Naive thymus-derived CD4-positive, alpha-beta T cell (primary cell): ENCODE data around the gene WASF2. TPM values are rescaled to one million over a fixed set of nuclear protein-coding genes. Genes with fewer than 3 reads are reported as not detected.
"Not testable (repeated sequence)": the region's sequence is repeated elsewhere in the genome, so short reads cannot be mapped to it uniquely, and the experiment has no call there.

Experiments used
- ATAC-seq: fragments of 150-1000 bp; cut with Tn5 transposase; 2 replicates; pipeline ENCODE4 v1.10.0; 2021; ENCODE audit warnings: mild to moderate bottlenecking, moderate library complexity
- CTCF ChIA-PET: fragments of 350-600 bp; sonication (Branson Sonifier 250); formaldehyde crosslinking; loops from one replicate; lab custom pipeline; 2021; ENCODE audit warnings: antibody characterized with exemption; lab: Charles Lee
- POLR2A ChIA-PET: fragments of 350-600 bp; sonication (Branson Sonifier 250); formaldehyde crosslinking; loops from one replicate; lab custom pipeline; 2021; ENCODE audit warnings: antibody characterized with exemption, inconsistent platforms; lab: Charles Lee
- DNase-seq, 9 donors: peaks; one replicate each; pipeline versions ENCODE4 v3.0.0 to v3.0.0-alpha.2; 2020 to 2022; ENCODE audit warnings: mixed read lengths in 1 of 9
- H3K27ac ChIP-seq: one replicate; pipeline ENCODE4 v1.7.0; 2013; ENCODE audit warnings: mild to moderate bottlenecking, low read depth, low read length, moderate library complexity
- H3K27me3 ChIP-seq, 2 donors: one replicate each; pipeline ENCODE4 v1.7.0; 2013; ENCODE audit warnings: low read length in 2 of 2, mild to moderate bottlenecking in 2 of 2, moderate library complexity in 2 of 2; ENCODE audit not compliant: control insufficient read depth in 2 of 2, insufficient read depth in 2 of 2
- H3K36me3 ChIP-seq, 3 experiments: 1 replicate in 2 of 3; 2 replicates in 1 of 3; pipeline ENCODE4 v1.7.0; 2013; ENCODE audit warnings: low read length in 3 of 3, mild to moderate bottlenecking in 3 of 3, moderate library complexity in 1 of 3; ENCODE audit not compliant: insufficient read depth in 3 of 3, control insufficient read depth in 2 of 3
- H3K4me1 ChIP-seq, 2 donors: one replicate each; pipeline ENCODE4 v1.7.0; 2013; ENCODE audit warnings: low read length in 2 of 2, mild to moderate bottlenecking in 2 of 2, moderate library complexity in 1 of 2; ENCODE audit not compliant: control insufficient read depth in 2 of 2, insufficient read depth in 2 of 2
- H3K4me3 ChIP-seq: 2 replicates; pipeline ENCODE4 v1.7.0; 2013; ENCODE audit warnings: mild to moderate bottlenecking, low read length
- H3K9me3 ChIP-seq, 3 experiments: 1 replicate in 2 of 3; 2 replicates in 1 of 3; pipeline ENCODE4 v1.7.0; 2013; ENCODE audit warnings: low read length in 3 of 3; ENCODE audit not compliant: control insufficient read depth in 2 of 3
- H3K27ac Mint-ChIP-seq, 9 donors: one replicate each; pipeline ENCODE4 v1.8.0; 2020 to 2022; ENCODE audit warnings: mixed read lengths in 9 of 9, mild to moderate bottlenecking in 8 of 9, moderate library complexity in 5 of 9, inconsistent platforms in 2 of 9
- H3K27me3 Mint-ChIP-seq, 5 donors: one replicate each; pipeline ENCODE4 v1.8.0; 2021 to 2022; ENCODE audit warnings: mixed read lengths in 5 of 5, mild to moderate bottlenecking in 1 of 5
- H3K36me3 Mint-ChIP-seq, 5 donors: one replicate each; pipeline ENCODE4 v1.8.0; 2020 to 2022; ENCODE audit warnings: mixed read lengths in 5 of 5, mild to moderate bottlenecking in 3 of 5, inconsistent platforms in 1 of 5
- H3K4me1 Mint-ChIP-seq, 7 donors: one replicate each; pipeline ENCODE4 v1.8.0; 2020 to 2022; ENCODE audit warnings: mixed read lengths in 7 of 7, mild to moderate bottlenecking in 3 of 7, inconsistent platforms in 1 of 7
- H3K4me3 Mint-ChIP-seq, 10 donors: one replicate each; pipeline ENCODE4 v1.8.0; 2020 to 2022; ENCODE audit warnings: mild to moderate bottlenecking in 10 of 10, mixed read lengths in 10 of 10, moderate library complexity in 6 of 10, inconsistent platforms in 2 of 10
- H3K9me3 Mint-ChIP-seq, 11 donors: one replicate each; pipeline ENCODE4 v1.8.0; 2020 to 2022; ENCODE audit warnings: mixed read lengths in 11 of 11, mild to moderate bottlenecking in 4 of 11, inconsistent platforms in 1 of 11, moderate library complexity in 1 of 11
- intact Hi-C, 2 donors: fragments of 100-400 bp; cut with micrococcal nuclease; formaldehyde crosslinking; loops; one replicate each; pipeline ENCODE4 v1.15.1; 2023
- polyA plus RNA-seq, 2 donors: library from polyadenylated mRNA; unstranded; fragments of 300-500 nt; fragmentation: Illumina TruSeq; gene quantifications; one replicate each; pipeline ENCODE4 v1.2.3, GENCODE V29; 2021
- total RNA-seq, 6 experiments: library from RNA in 5 of 6; stranded (reverse) in 5 of 6; gene quantifications; 1 replicate in 5 of 6; 2 replicates in 1 of 6; pipeline ENCODE4 v1.2.3 and lab custom pipeline; 2021 to 2026

Gene WASF2
- total and polyA plus RNA-seq, 7 experiments from 2014 or later, result 78.4 to 177 (median 140) TPM

DNA sequence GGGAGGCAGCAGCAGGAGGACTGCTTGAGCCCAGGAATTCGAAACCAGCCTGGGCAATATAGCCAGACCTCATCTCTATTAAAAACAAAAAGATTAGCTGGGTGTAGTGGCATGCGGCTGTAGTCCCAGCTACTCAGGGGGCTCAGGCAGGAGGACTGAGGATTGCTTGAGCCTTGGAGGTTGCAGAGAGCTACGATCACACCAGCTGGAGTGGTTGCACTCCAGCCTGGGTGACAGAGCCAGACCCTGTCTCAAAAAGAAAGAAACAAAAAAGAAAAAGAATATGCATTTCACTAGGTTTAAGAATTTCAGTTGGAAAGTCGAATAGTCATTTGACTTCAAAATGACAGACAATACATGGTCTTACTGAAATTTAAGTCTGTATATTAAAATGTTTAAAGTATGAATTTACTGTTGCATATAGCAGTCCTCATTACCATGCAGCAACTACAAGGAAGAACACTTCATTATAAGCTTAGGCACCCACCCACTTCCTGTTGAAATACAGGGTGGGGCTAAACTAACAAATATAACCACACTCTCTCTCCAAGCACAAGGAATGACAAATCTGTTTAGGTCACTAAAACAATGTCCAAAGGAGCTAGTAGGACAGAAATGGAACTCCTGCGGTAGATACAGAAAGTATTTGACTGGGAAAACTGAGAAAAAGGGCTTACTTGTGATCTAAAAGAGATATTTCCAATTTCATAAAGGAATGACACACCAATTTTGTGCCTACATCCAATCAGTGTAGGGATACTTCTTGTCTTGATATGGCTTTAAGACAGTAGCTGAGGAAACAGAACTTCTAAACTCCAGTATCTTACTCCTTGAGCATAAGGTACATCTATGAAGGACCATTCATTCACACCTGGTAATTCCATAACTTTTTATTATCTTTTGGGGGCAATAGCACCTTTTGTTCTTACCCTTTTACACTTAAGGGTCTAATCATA, 53.5 kb downstream of the WASF2 start:
- H3K4me1 Mint-ChIP-seq, result peaks cover 53 to 87% (median 73%) of the 10 kb centered on the region in 7 donors
- intact Hi-C loops, result loop anchor here (1.0 to 5.0 kb wide), 3 partner anchors 9 to 86 kb away; no protein-coding TSS in a partner anchor
- Histone ChIP-seq H3K9me3 (no peaks in the 10 kb centered on the region), H3K36me3 (no peaks in the 10 kb centered on the region), H3K4me1 (peaks cover 53 to 75% of the 10 kb centered on the region in 2 donors), H3K27ac (peak overlapping the region; percentile 68), H3K4me3 (peak overlapping the region; percentile 5), H3K27me3 (no peaks in the 10 kb centered on the region)
- H3K27me3 Mint-ChIP-seq, result no peaks in the 10 kb centered on the region
- peak overlapping the region; percentile 70 to 89 (median 79) for H3K4me3 Mint-ChIP-seq
- CTCF ChIA-PET, result interaction anchor here (0.7 to 1.5 kb wide), 5 partner anchors 9 to 41 kb away, joined by 3 to 6 read pairs (median 3); no protein-coding TSS in a partner anchor
- H3K36me3 Mint-ChIP-seq, result peaks cover 0 to 15% (median 13%) of the 10 kb centered on the region in 5 donors
- peak; percentile 88 for ATAC-seq
- peaks cover 0 to 4% (median 0%) of the 10 kb centered on the region in 11 donors for H3K9me3 Mint-ChIP-seq
- DNase-seq, result peak in 7 of 9 donors; percentile 37 to 55 (median 48)
- peak overlapping the region; percentile 77 to 96 (median 91) for H3K27ac Mint-ChIP-seq
- POLR2A ChIA-PET, result interaction anchor here (0.6 to 3.1 kb wide), 12 partner anchors 8 to 282 kb away, joined by 3 to 10 read pairs (median 4); partner anchors contain the start of genes SLC9A1 and WASF2

GRCh38 chr1:27435566-27436203, 54.3 kb downstream of the WASF2 start:
- Histone ChIP-seq H3K36me3 (no peaks in the 10 kb centered on the region), H3K4me1 (peaks cover 61 to 81% of the 10 kb centered on the region in 2 donors), H3K27me3 (no peaks in the 10 kb centered on the region), H3K4me3 (peak overlapping the region; percentile 5), H3K9me3 (no peaks in the 10 kb centered on the region), H3K27ac (peak overlapping the region; percentile 68)
- DNase-seq, result no peak
- peak overlapping the region; percentile 77 to 96 (median 91) for H3K27ac Mint-ChIP-seq
- H3K27me3 Mint-ChIP-seq, result no peaks in the 10 kb centered on the region
- ATAC-seq, result peak; percentile 75
- peak overlapping the region; percentile 70 to 89 (median 79) for H3K4me3 Mint-ChIP-seq
- peaks cover 0 to 15% (median 13%) of the 10 kb centered on the region in 5 donors for H3K36me3 Mint-ChIP-seq
- peaks cover 58 to 91% (median 81%) of the 10 kb centered on the region in 7 donors for H3K4me1 Mint-ChIP-seq
- intact Hi-C loops, result loop anchor here (1.0 to 5.0 kb wide), 3 partner anchors 10 to 87 kb away; no protein-coding TSS in a partner anchor
- ChIA-PET CTCF (interaction anchor here (1.2 to 1.5 kb wide), 2 partner anchors 8 to 29 kb away, joined by 3 to 6 read pairs; no protein-coding TSS in a partner anchor), POLR2A (interaction anchor here (0.6 to 3.1 kb wide), 8 partner anchors 10 to 281 kb away, joined by 3 to 10 read pairs (median 3); partner anchors contain the start of genes SLC9A1 and WASF2)
- H3K9me3 Mint-ChIP-seq, result peaks cover 0 to 4% (median 0%) of the 10 kb centered on the region in 11 donors

DNA sequence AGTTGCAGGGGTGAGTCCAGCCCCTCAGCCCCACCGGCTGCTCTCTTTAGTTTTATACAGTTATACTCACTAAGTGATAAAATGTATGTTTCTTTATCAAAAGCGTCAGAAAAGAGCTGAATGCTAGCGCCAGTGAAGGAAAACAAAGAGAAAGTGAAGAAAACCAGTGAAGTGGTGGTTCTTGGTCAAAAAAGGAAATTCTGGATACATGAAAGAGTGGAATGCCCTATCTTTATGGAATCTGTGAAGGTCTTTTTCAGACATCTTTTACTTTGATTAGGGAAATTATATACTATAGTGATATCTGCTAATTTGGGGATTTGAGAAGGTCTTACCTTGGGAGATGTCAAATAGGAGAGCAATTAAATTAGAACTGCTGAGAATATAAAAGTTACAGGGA, 56.3 kb downstream of the WASF2 start:
- DNase-seq, result no peak
- no peak for ATAC-seq
- Histone ChIP-seq H3K9me3 (no peaks in the 10 kb centered on the region), H3K4me3 (no peak overlapping the region), H3K4me1 (peaks cover 57 to 89% of the 10 kb centered on the region in 2 donors), H3K27ac (peak overlapping the region; percentile 4), H3K36me3 (no peaks in the 10 kb centered on the region), H3K27me3 (no peaks in the 10 kb centered on the region)
- CTCF ChIA-PET, result interaction anchor here (1.0 kb wide), 1 partner anchor 169 kb away, joined by 3 read pairs; no protein-coding TSS in a partner anchor
- H3K27ac Mint-ChIP-seq, result peak overlapping the region in 8 of 9 donors; percentile 81 to 93 (median 90)
- intact Hi-C loops, result loop anchor here in 1 of 2 donors (5.0 kb wide), 1 partner anchor 34 kb away; no protein-coding TSS in a partner anchor
- H3K36me3 Mint-ChIP-seq, result peaks cover 0 to 7% (median 0%) of the 10 kb centered on the region in 5 donors
- H3K4me3 Mint-ChIP-seq, result peak overlapping the region in 8 of 10 donors; percentile 7 to 73 (median 58)
- POLR2A ChIA-PET, result interaction anchor here (0.8 to 2.0 kb wide), 7 partner anchors 10 to 57 kb away, joined by 3 to 7 read pairs (median 5); partner anchors contain the start of gene WASF2
- no peaks in the 10 kb centered on the region for H3K9me3 Mint-ChIP-seq
- peaks cover 55 to 91% (median 79%) of the 10 kb centered on the region in 7 donors for H3K4me1 Mint-ChIP-seq
- H3K27me3 Mint-ChIP-seq, result no peaks in the 10 kb centered on the region

GRCh38 chr1:27432725-27433124, 57.2 kb downstream of the WASF2 start:
- H3K36me3 Mint-ChIP-seq, result peaks cover 0 to 12% (median 0%) of the 10 kb centered on the region in 5 donors
- H3K27me3 Mint-ChIP-seq, H3K9me3 ChIP-seq, H3K27me3 ChIP-seq, H3K4me3 ChIP-seq, DNase-seq, H3K9me3 Mint-ChIP-seq, H3K36me3 ChIP-seq, ATAC-seq: not testable (repeated sequence)
- ChIA-PET CTCF (interaction anchor here (0.5 kb wide), 1 partner anchor 13 kb away, joined by 3 read pairs; no protein-coding TSS in a partner anchor), POLR2A (interaction anchor here (0.6 to 2.0 kb wide), 4 partner anchors 10 to 22 kb away, joined by 3 to 7 read pairs (median 5); no protein-coding TSS in a partner anchor)
- peak overlapping the region in 3 of 10 donors; percentile 48 to 73 (median 62) for H3K4me3 Mint-ChIP-seq
- Histone ChIP-seq H3K27ac (peak overlapping the region; percentile 30), H3K4me1 (peaks cover 47 to 87% of the 10 kb centered on the region in 2 donors)
- intact Hi-C loops, result loop anchor here in 1 of 2 donors (5.0 kb wide), 1 partner anchor 35 kb away; no protein-coding TSS in a partner anchor
- peaks cover 53 to 91% (median 79%) of the 10 kb centered on the region in 7 donors for H3K4me1 Mint-ChIP-seq
- H3K27ac Mint-ChIP-seq, result peak overlapping the region in 7 of 9 donors; percentile 81 to 93 (median 91)

- ATAC-seq (no peak), DNase-seq (no peak)
- Mint-ChIP-seq H3K36me3 (peaks cover 0 to 16% (median 7%) of the 10 kb centered on the region in 5 donors), H3K9me3 (no peaks in the 10 kb centered on the region), H3K27me3 (no peaks in the 10 kb centered on the region), H3K4me3 (peak overlapping the region in 9 of 10 donors; percentile 16 to 94 (median 83)), H3K4me1 (peaks cover 54 to 91% (median 79%) of the 10 kb centered on the region in 7 donors), H3K27ac (peak overlapping the region; percentile 71 to 96 (median 89))
- Histone ChIP-seq H3K9me3 (no peaks in the 10 kb centered on the region), H3K4me3 (peak overlapping the region; percentile 21), H3K36me3 (peaks cover 0 to 3% (median 0%) of the 10 kb centered on the region in 3 experiments), H3K27ac (peak overlapping the region; percentile 74), H3K27me3 (no peaks in the 10 kb centered on the region), H3K4me1 (peaks cover 36 to 87% of the 10 kb centered on the region in 2 donors)
- CTCF ChIA-PET, result interaction anchor here (1.1 kb wide), 1 partner anchor 90 kb away, joined by 5 read pairs; no protein-coding TSS in a partner anchor
- intact Hi-C loops, result loop anchor here in 1 of 2 donors (1.0 to 5.0 kb wide), 3 partner anchors 36 to 92 kb away; partner anchors contain the start of gene WASF2
- POLR2A ChIA-PET, result interaction anchor here (0.6 to 5.5 kb wide), 7 partner anchors 8 to 58 kb away, joined by 3 to 29 read pairs (median 3); partner anchors contain the start of gene WASF2
Observed at GRCh38 chr1:27431601-27431940, 58.4 kb downstream of the WASF2 start.
